HG02981 (cell line): ENCODE measurements around the gene JADE2.
"Not testable (repeated sequence)": the region's sequence is repeated elsewhere in the genome, so short reads cannot be mapped to it uniquely, and the experiment has no call there.

Experiments
- ATAC-seq: cut with Tn5 transposase; IDR thresholded peaks from one replicate; pipeline ENCODE4 v1.9.1; 2021; ENCODE audit warnings: mild to moderate bottlenecking, moderate library complexity; ENCODE audit not compliant: unreplicated experiment

The JADE2 gene

GRCh38 chr5:134507452-134507851 lies 18.0 kb upstream of the JADE2 start:
- ATAC-seq = no peak

DNA sequence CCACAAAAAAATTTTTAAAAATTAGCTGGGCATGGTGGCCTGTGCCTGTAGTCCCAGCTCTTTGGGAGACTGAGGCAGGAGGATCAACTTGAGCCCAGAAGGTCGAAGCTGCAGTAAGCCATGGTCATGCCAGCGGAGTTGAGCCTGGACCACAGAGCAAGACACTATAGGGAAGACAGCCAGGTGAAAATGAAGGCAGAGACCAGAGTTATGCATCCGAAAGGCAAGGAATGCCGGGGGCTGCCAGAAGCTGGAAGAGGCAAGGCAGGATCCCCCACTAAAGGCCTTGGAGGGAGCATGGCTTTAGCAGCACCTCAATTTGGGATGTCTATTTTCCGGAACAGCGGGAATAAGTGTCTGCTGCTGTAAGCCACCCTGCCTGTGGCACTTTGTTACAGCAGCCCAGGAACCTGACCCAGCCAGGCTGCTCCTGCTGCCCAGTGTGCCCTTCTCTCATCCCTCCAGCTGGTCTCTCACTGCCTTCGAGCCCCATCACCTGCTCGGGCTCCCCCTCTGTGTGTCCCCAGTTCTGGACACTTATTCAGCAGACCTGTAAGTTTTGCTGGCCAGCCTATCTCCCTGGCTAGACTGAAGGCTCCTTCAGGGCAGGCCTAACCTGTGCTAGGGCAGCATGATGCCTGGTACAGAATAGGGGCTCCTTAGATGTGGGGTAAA lies 16.8 kb upstream of the JADE2 start:
- ATAC-seq = no peak

- no peak for ATAC-seq
These were observed 16.0 kb upstream of the JADE2 start for GRCh38 chr5:134509308-134510040.

DNA sequence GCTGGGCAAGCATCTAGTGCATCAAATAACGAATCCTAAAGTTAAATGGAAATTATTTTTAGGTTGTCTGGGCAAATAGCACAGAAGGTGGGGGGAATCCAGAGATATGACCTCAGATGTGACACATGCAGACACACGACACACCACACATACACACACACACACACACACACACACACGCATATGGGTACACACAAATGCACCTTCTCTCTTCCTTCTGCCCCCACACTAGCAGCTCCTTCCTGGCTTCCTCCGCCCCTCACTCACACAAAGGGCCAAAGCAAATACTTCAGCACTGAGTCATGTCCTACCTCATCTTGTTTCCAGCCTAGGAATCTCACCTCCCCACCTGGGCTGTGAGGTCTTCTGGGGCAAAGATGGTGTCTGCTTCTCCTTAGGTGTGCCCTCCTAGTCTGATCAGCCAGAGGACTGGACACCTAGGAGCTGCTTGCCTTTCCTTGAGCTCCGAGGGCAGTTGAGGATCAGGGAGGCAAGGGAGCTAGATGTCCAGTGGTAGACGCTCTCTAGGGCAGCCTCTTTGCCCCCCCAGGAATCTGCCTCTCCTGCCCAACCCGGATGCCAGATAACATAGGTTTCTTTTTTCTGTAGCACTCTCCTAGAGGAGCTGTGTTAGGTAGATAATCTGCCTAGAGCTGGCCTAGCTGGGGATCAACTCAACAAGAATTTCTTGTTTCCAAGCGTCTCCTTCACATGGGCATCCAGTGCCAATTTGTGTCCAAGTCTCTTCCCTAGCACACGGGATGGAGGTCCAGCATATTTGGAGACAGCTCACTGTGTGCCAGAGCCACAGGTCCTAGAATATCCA lies 14.3 kb upstream of the JADE2 start:
- no peak for ATAC-seq

DNA sequence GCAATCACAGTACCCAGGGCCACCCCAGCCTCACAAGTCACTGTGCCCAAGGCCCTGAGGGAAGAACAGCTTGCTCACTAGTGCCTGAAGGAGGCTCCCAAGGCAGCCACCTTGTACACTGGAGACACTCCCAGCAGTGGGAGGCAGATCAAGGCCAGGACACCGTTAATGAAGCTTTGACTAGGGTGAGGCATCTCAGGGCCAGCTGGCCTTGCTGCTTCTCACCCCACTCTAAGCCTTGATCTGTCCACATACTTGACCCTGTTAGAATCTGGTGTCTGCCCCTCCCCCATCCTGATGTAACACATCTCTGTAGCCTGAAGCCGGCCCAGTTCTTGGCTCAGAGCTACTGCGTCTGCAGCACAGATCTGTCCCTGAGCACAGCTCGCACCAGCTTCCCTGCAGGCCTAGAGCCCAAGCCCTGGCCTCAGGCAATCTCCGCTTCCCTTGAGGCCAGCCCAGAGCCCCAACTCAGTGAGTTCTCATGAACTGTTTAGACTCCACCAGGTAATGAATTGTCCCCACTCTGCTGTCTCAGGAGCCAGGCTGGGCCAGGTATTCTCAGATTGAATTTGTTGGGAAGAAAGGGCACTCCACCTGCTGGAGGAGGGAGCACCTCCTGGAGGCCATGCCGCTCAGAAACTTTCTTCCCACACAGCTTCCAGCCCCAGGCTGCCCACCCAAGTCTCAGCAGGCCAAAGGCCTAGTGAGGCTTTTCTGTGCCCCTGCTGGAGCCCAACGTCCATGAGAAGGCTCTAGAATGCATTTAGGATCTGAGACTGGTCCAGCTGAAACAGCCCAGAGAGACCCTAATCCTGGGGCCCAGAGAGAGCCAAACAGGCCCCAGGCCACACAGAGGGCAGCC lies 13.4 kb upstream of the JADE2 start:
- ATAC-seq = no peak

GRCh38 chr5:134512661-134512999 lies 12.8 kb upstream of the JADE2 start:
- no peak for ATAC-seq

DNA sequence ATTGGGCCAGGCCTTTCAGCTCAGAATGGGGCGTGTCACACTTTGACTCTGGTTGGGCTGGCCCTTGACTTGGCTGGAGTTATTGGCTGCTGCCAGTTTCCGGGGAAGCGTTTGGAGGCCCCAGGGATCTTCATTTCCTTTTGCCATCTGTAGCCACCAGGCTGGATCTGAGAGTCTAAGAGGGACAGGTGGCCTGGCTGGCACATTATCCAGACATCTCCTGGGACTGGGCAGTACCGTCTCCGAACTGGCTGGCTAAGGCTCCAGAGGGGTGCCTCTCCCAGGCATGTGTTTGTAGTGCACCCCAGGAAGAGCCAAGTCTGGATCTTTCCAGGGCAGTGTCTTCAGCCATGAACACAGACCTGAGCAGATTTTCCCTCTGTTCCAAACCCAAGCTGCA lies 9.7 kb upstream of the JADE2 start:
- no peak for ATAC-seq

GRCh38 chr5:134516984-134517383 lies 8.5 kb upstream of the JADE2 start:
- not testable (repeated sequence) for ATAC-seq

- no peak for ATAC-seq
These were observed 7.9 kb upstream of the JADE2 start for GRCh38 chr5:134517553-134517952.

GRCh38 chr5:134519989-134520388 lies 5.5 kb upstream of the JADE2 start:
- ATAC-seq = no peak

GRCh38 chr5:134521841-134522240 lies 3.6 kb upstream of the JADE2 start:
- ATAC-seq = no peak

DNA sequence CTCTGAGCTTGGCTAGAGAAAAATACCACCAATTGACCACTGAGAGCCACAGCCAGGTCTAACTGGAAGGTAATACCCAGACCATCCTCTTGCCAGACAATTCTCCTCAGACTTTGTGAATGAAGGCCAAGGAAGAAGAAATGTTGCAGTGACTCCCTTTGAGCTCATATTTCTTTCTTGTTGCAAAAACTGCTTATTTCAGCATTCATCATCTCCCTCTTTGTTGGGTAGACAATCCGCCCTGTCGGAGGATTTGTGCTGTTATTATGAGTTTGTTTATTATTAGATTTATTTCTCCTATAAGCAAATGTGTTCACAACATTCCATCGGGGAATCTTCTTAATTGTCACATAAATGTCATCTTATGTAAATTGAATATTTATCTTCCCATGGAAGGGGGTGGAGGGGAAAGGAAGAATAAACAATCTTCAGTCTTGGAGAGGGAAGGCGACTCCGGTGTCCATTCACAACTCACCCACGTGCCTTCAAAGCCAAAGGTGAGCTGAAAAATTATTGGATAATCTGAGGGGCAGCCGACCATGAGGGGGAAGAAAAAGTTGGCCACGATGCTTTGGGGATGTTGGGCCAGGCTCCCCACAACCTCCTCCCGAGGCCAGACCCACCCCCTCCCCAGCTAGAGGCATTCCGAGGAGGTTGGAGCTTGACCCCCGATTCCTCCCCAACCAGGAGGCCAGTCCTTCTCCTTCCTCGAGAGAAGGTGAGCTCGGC lies 1.8 kb upstream of the JADE2 start:
- no peak for ATAC-seq

GRCh38 chr5:134524272-134524825 lies 1.1 kb upstream of the JADE2 start:
- ATAC-seq = no peak

DNA sequence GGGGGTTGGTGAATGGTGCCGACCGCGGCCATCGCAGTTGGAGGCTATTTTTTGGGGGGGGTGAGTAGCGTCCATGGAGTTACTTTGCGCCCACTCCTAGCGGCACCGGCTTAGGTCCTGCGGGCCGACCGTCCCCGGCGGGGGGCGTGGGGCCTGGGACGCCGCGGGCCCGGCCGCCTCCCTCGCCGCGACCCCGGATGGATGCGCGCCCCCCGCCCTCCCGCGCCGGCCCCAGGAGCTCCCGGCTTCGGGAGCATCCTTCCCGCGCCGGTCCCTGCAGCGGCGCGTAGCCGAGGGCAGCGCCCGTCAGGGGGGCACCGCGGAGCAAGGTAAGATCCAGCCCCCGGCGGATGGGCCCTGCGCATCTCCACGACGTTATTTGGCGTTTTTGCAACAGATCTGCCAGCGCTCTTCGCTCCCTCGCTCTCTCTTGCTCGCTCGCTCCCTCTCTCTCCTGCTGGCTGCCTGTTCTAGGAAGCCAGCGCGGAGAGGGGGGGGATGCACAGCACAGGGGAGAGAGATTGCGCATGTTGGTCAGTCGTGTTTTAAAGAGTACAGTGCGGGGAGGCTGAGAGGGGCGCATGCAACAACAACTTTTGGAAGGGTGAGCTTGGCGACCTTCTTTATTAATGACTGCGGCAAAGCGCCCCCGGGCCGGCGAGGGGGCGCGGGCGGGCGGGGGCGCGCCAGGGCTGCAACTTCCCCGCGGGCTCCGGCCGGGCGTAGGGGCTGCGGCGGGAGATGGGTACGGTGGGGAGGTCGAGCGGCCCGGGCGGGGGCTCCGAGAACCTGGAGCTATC lies 413 bp downstream of the JADE2 start:
- ATAC-seq = no peak

- peak; percentile 16 for ATAC-seq
These were observed 1.1 kb downstream of the JADE2 start for GRCh38 chr5:134526483-134527155.

DNA sequence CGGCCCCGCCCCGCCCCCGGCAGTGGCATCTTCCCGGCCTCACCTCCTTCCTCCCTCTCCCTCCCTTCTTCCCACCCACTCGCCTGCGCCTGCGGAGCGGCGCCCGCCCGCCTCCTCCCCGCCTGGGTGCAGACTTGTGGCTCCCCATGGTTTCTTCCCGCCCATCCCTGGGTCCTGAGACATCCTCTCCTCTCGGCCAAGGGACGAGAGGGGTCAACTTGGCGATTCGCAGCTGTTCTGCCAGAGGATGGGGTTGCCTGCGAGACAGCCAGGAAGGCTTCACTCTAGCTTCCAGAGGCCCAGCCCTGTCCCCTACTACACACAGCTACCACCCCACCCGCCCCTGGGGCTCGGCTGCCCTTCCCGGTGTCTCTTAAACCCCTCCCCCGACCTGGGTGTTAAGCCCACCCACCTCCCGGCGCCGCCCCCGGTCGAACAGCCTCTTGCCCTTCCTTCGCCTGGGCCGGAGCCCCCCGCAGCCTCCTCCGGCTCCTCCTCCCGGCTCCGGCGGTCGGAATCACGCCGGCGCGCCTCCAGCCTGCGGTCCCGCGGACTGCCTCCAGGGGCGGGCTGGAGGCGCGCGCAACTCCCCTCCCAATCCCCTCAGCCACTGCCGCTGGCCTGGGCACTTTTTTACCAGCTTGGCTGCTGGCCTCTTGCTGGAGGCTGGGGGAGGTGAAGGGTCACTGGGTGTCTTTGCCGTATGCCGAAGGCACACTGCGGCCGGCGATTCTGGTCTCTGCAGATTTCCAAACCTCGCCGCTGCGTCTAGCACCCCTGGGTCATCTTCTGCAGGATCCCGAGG lies 1.9 kb downstream of the JADE2 start:
- peak; percentile 46 for ATAC-seq

GRCh38 chr5:134527961-134528424 lies 2.5 kb downstream of the JADE2 start:
- ATAC-seq = no peak

DNA sequence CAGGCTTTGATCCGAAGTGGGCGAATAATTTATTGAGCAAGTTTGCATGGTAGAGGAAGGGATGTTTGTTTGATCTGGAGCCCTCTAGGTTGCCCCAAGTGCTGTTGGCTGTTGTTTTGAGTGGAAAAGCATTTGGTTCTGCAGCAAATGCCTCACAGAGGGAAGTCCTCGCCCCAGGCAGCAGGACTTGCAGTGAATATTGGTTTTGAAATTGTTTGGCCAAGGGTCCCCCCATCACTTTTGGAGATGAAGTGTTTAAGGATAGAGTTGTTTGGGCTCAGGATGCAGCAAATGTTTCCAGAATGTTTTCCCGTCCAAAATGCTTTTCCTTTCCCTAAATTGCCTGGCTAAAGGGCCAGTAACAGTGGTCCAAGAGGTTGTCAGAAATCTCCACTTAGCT lies 3.1 kb downstream of the JADE2 start:
- no peak for ATAC-seq
